HCT116 (cell line): ENCODE results near the gene ELMOD1. TPM values are rescaled to one million over a fixed set of nuclear protein-coding genes. Genes with fewer than 3 reads are reported as not detected.

Source experiments
- ATAC-seq: fragments of 200-7000 bp; cut with Tn5 transposase; 2 replicates; pipeline ENCODE4 v1.9.1; 2020; ENCODE audit warnings: mild to moderate bottlenecking, moderate library complexity
- BruUV-seq: library from RNA; stranded (reverse); fragments of 400-500 nt; replicated peaks from 2 replicates; lab custom pipeline; 2021; lab: Mats Ljungman, UMichigan
- CTCF ChIA-PET: fragments of 300-600 bp; sonication (Branson Sonifier 250); formaldehyde crosslinking; loops from one replicate; lab custom pipeline; 2021; ENCODE audit warnings: antibody characterized with exemption; lab: Charles Lee
- POLR2A ChIA-PET: fragments of 300-600, 350-600 bp; sonication (Branson Sonifier 250); formaldehyde crosslinking; loops from one replicate; lab custom pipeline; 2021; ENCODE audit warnings: antibody characterized with exemption; lab: Charles Lee
- RAD21 ChIA-PET, 2 experiments: fragments of 300-600 bp; sonication (Branson Sonifier 250); formaldehyde crosslinking; loops; one replicate each; lab custom pipeline; 2023; ENCODE audit warnings: low total read pairs in 2 of 2; ENCODE audit not compliant: uncharacterized antibody in 2 of 2, unreplicated experiment in 2 of 2, low non-redundant PET in 1 of 2; lab: Charles Lee
- DNase-seq: peaks from one replicate; pipeline ENCODE4 v3.0.0-alpha.2; 2010; ENCODE audit warnings: low read depth, low spot score
- H2AFZ ChIP-seq: fragments of 200-600 bp; shearing (Covaris generic), sonication (generic); 2 replicates; pipeline ENCODE4 v1.6.1; 2017; ENCODE audit warnings: low read depth, mixed run types, mixed read lengths, antibody characterized with exemption, low read length; ENCODE audit not compliant: poor library complexity, severe bottlenecking
- H3K27ac ChIP-seq: 2 replicates; pipeline ENCODE4 v1.5.1; 2012; ENCODE audit warnings: low read depth, low read length
- H3K27me3 ChIP-seq: fragments of 200-600 bp; sonication (generic); 2 replicates; pipeline ENCODE4 v1.6.1; 2016; ENCODE audit warnings: mixed run types, low read length, mixed read lengths; ENCODE audit not compliant: insufficient read depth
- H3K36me3 ChIP-seq, 2 experiments: fragments of 200-500 bp in 1 of 2; fragments of 200-600 bp in 1 of 2; sonication (Bioruptor generic) in 1 of 2; sonication (generic) in 1 of 2; 2 replicates each; pipeline versions ENCODE4 v1.5.1 to v1.6.1; 2014 to 2016; ENCODE audit warnings: low read length in 2 of 2, inconsistent platforms in 1 of 2, mixed read lengths in 1 of 2, mixed run types in 1 of 2; ENCODE audit not compliant: insufficient read depth in 2 of 2, control insufficient read depth in 1 of 2
- H3K4me1 ChIP-seq, 2 experiments: fragments of 200-600 bp in 1 of 2; sonication (generic) in 1 of 2; 2 replicates each; pipeline versions ENCODE4 v1.5.1 to v1.6.1; 2012 to 2017; ENCODE audit warnings: low read length in 2 of 2, inconsistent platforms in 1 of 2, mild to moderate bottlenecking in 1 of 2, mixed read lengths in 1 of 2, mixed run types in 1 of 2, moderate library complexity in 1 of 2; ENCODE audit not compliant: insufficient read depth in 2 of 2, control insufficient read depth in 1 of 2
- H3K4me2 ChIP-seq: fragments of 200-600 bp; sonication (generic); 2 replicates; pipeline ENCODE4 v1.6.1; 2017; ENCODE audit warnings: mixed run types, low read length, mixed read lengths
- H3K4me3 ChIP-seq, 2 experiments: fragments of 200-600 bp in 1 of 2; sonication (generic) in 1 of 2; replicated peaks in 1 of 2; 2 replicates each; pipeline ENCODE4 v1.5.1; 2011 to 2016; ENCODE audit warnings: low read length in 2 of 2, control low read depth in 1 of 2, low read depth in 1 of 2, mild to moderate bottlenecking in 1 of 2, mixed read lengths in 1 of 2, mixed run types in 1 of 2
- H3K79me2 ChIP-seq: fragments of 200-600 bp; sonication (generic); 2 replicates; pipeline ENCODE4 v1.6.1; 2017; ENCODE audit warnings: mild to moderate bottlenecking, mixed run types, low read length, moderate library complexity, mixed read lengths; ENCODE audit not compliant: insufficient read depth
- H3K9ac ChIP-seq: fragments of 200-600 bp; sonication (generic); 2 replicates; pipeline ENCODE4 v1.6.1; 2016; ENCODE audit warnings: low read length, mixed read lengths
- H3K9me2 ChIP-seq: fragments of 200-600 bp; sonication (generic), shearing (Covaris generic); 2 replicates; pipeline ENCODE4 v1.6.1; 2017; ENCODE audit warnings: mixed run types, mild to moderate bottlenecking, moderate library complexity; ENCODE audit not compliant: insufficient read depth
- H3K9me3 ChIP-seq, 2 experiments: fragments of 200-500 bp in 1 of 2; fragments of 200-600 bp in 1 of 2; sonication (Bioruptor generic) in 1 of 2; sonication (generic) in 1 of 2; 2 replicates each; pipeline ENCODE4 v1.6.1; 2014 to 2017; ENCODE audit warnings: low read length in 2 of 2, mixed read lengths in 2 of 2, inconsistent platforms in 1 of 2, low read depth in 1 of 2, mild to moderate bottlenecking in 1 of 2, mixed run types in 1 of 2, moderate library complexity in 1 of 2; ENCODE audit not compliant: control insufficient read depth in 1 of 2, insufficient read depth in 1 of 2
- H4K20me1 ChIP-seq: fragments of 200-600 bp; sonication (generic), shearing (Covaris generic); 2 replicates; pipeline ENCODE4 v1.6.1; 2017; ENCODE audit warnings: mixed run types, mild to moderate bottlenecking, moderate library complexity; ENCODE audit not compliant: insufficient read depth
- CBX3 ChIP-seq: IDR thresholded peaks from 2 replicates; pipeline ENCODE4 v1.6.1; 2012; ENCODE audit warnings: low read depth
- ELF1 ChIP-seq: IDR thresholded peaks from 2 replicates; pipeline ENCODE4 v1.6.1; 2012; ENCODE audit warnings: low read depth, borderline replicate concordance
- EZH2 ChIP-seq: fragments of 200-600 bp; sonication (generic); IDR thresholded peaks from 2 replicates; pipeline ENCODE4 v1.6.1; 2017; ENCODE audit warnings: antibody characterized with exemption, mixed run types
- JUND ChIP-seq: IDR thresholded peaks from 2 replicates; pipeline ENCODE4 v1.6.1; 2012
- POLR2A ChIP-seq: IDR thresholded peaks from 2 replicates; pipeline ENCODE4 v1.7.0; 2011; ENCODE audit warnings: borderline replicate concordance; ENCODE audit not compliant: insufficient read depth, insufficient read length; ENCODE audit errors: extremely low read depth
- RAD21 ChIP-seq: IDR thresholded peaks from 2 replicates; pipeline ENCODE4 v1.6.1; 2012; ENCODE audit warnings: low read depth, mild to moderate bottlenecking
- SIN3A ChIP-seq: IDR thresholded peaks from 2 replicates; pipeline ENCODE4 v1.6.1; 2012; ENCODE audit warnings: low read depth
- SP1 ChIP-seq: IDR thresholded peaks from 2 replicates; pipeline ENCODE4 v1.6.1; 2012; ENCODE audit warnings: low read depth
- ZNF274 ChIP-seq: fragments of 200-500 bp; sonication (Bioruptor generic); IDR thresholded peaks from 2 replicates; pipeline ENCODE4 v1.6.1; 2014; ENCODE audit warnings: mild to moderate bottlenecking, low read depth, low read length, inconsistent platforms
- intact Hi-C: fragments of 100-400 bp; cut with micrococcal nuclease; formaldehyde crosslinking; loops from 2 replicates; pipeline ENCODE4 v1.10.0; 2022
- total RNA-seq: library from RNA; stranded (reverse); gene quantifications from one replicate; pipeline ENCODE4 v1.2.1, GENCODE V29; 2021; ENCODE audit not compliant: unreplicated experiment
- TF ChIP-seq, protein P1 (sequence below): IDR thresholded peaks from 2 replicates; pipeline ENCODE4 v1.6.1; 2012; ENCODE audit warnings: low read depth
- TF ChIP-seq, protein P2 (sequence below): IDR thresholded peaks from 2 replicates; pipeline ENCODE4 v1.6.1; 2012
- TF ChIP-seq, protein P3 (sequence below): IDR thresholded peaks from 2 replicates; pipeline ENCODE4 v1.6.1; 2011; ENCODE audit warnings: mild to moderate bottlenecking, low read length, moderate library complexity; ENCODE audit not compliant: insufficient replicate concordance; ENCODE audit errors: extremely low read depth
- TF ChIP-seq, protein P4 (sequence below): IDR thresholded peaks from 2 replicates; pipeline ENCODE4 v1.6.1; 2012

The ELMOD1 gene
- total RNA-seq, 1 experiment from 2014 or later, result 2.9 TPM

DNA sequence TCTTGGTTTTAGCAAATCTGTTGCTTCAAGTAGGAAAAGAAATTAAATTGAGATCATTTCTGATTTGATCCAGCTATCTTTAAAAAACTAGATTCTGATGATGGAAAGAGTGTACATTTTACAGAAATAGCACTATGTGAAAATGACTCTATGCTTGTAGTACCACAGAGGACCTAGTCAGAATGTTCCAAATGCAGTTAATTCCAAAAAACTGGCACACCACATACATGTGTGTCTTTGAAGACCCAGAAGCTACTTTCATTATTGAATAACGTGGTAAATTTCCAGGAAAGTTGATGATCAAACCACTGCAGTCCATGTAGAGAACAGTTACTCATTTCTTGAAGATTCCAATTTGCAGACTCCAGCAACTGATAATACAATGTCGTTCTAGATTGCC, 3.8 kb downstream of the ELMOD1 start:
- CTCF ChIA-PET, result interaction anchor here (1.9 kb wide), 1 partner anchor 31 kb away, joined by 6 read pairs; no protein-coding TSS in a partner anchor
- Histone ChIP-seq H3K36me3 (no peaks in the 10 kb centered on the region), H3K27ac (no peak overlapping the region), H3K9ac (no peak overlapping the region), H4K20me1 (no peaks in the 10 kb centered on the region), H3K9me2 (no peaks in the 10 kb centered on the region), H2AFZ (no peak overlapping the region)
- no TSS peak for BruUV-seq
- TF ChIP-seq SIN3A (no peak), POLR2A (no peak), ZNF274 (no peak), ELF1 (no peak), CBX3 (no peak), RAD21 (no peak), EZH2 (no peak), JUND (no peak), SP1 (no peak)
- TF ChIP-seq, protein P1, sequence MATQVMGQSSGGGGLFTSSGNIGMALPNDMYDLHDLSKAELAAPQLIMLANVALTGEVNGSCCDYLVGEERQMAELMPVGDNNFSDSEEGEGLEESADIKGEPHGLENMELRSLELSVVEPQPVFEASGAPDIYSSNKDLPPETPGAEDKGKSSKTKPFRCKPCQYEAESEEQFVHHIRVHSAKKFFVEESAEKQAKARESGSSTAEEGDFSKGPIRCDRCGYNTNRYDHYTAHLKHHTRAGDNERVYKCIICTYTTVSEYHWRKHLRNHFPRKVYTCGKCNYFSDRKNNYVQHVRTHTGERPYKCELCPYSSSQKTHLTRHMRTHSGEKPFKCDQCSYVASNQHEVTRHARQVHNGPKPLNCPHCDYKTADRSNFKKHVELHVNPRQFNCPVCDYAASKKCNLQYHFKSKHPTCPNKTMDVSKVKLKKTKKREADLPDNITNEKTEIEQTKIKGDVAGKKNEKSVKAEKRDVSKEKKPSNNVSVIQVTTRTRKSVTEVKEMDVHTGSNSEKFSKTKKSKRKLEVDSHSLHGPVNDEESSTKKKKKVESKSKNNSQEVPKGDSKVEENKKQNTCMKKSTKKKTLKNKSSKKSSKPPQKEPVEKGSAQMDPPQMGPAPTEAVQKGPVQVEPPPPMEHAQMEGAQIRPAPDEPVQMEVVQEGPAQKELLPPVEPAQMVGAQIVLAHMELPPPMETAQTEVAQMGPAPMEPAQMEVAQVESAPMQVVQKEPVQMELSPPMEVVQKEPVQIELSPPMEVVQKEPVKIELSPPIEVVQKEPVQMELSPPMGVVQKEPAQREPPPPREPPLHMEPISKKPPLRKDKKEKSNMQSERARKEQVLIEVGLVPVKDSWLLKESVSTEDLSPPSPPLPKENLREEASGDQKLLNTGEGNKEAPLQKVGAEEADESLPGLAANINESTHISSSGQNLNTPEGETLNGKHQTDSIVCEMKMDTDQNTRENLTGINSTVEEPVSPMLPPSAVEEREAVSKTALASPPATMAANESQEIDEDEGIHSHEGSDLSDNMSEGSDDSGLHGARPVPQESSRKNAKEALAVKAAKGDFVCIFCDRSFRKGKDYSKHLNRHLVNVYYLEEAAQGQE, result no peak
- TF ChIP-seq, protein P2, sequence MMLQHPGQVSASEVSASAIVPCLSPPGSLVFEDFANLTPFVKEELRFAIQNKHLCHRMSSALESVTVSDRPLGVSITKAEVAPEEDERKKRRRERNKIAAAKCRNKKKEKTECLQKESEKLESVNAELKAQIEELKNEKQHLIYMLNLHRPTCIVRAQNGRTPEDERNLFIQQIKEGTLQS, result no peak
- TF ChIP-seq, protein P3, sequence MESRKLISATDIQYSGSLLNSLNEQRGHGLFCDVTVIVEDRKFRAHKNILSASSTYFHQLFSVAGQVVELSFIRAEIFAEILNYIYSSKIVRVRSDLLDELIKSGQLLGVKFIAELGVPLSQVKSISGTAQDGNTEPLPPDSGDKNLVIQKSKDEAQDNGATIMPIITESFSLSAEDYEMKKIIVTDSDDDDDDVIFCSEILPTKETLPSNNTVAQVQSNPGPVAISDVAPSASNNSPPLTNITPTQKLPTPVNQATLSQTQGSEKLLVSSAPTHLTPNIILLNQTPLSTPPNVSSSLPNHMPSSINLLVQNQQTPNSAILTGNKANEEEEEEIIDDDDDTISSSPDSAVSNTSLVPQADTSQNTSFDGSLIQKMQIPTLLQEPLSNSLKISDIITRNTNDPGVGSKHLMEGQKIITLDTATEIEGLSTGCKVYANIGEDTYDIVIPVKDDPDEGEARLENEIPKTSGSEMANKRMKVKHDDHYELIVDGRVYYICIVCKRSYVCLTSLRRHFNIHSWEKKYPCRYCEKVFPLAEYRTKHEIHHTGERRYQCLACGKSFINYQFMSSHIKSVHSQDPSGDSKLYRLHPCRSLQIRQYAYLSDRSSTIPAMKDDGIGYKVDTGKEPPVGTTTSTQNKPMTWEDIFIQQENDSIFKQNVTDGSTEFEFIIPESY, result no peak
- TF ChIP-seq, protein P4, sequence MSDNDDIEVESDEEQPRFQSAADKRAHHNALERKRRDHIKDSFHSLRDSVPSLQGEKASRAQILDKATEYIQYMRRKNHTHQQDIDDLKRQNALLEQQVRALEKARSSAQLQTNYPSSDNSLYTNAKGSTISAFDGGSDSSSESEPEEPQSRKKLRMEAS, result no peak
- TF ChIP-seq, all 23 proteins: peak for 0
- H3K79me2 ChIP-seq, result no peaks in the 10 kb centered on the region
- peaks cover 0 to 9% of the 10 kb centered on the region in 2 experiments; a peak in 1 of 4 replicates for H3K4me1 ChIP-seq
- no peaks in the 10 kb centered on the region for H3K27me3 ChIP-seq
- ChIA-PET RAD21 (no interaction called here), POLR2A (no interaction called here)
- no peak for ATAC-seq
- no peaks in the 10 kb centered on the region; a peak in 1 of 4 replicates for H3K9me3 ChIP-seq
- H3K4me3 ChIP-seq, result no peak overlapping the region
- intact Hi-C loops, result no loop called here
- H3K4me2 ChIP-seq, result no peak overlapping the region
- DNase-seq, result no peak
